Panc1 (cell line): ENCODE results near the gene GAN.

Experiments
- POLR2AphosphoS5 ChIP-seq: IDR thresholded peaks from 2 replicates; pipeline ENCODE4 v1.6.1; 2012; ENCODE audit warnings: mild to moderate bottlenecking, low read depth, low read length, moderate library complexity
- SIN3A ChIP-seq: IDR thresholded peaks from 2 replicates; pipeline ENCODE4 v1.6.1; 2012; ENCODE audit warnings: low read depth, mild to moderate bottlenecking, low read length, moderate library complexity, borderline replicate concordance; ENCODE audit not compliant: insufficient read depth
- TF ChIP-seq, protein P1 (sequence below): fragments of 450-650 bp; IDR thresholded peaks from 2 replicates; pipeline ENCODE4 v1.5.1; 2017; ENCODE audit warnings: mild to moderate bottlenecking
- TF ChIP-seq, protein P2 (sequence below), 2 experiments: IDR thresholded peaks; 2 replicates each; pipeline ENCODE4 v1.6.1; 2011 to 2012; ENCODE audit warnings: low read depth in 2 of 2, control low read depth in 1 of 2, low read length in 1 of 2, mild to moderate bottlenecking in 1 of 2, moderate library complexity in 1 of 2; ENCODE audit not compliant: insufficient read depth in 1 of 2

DNA sequence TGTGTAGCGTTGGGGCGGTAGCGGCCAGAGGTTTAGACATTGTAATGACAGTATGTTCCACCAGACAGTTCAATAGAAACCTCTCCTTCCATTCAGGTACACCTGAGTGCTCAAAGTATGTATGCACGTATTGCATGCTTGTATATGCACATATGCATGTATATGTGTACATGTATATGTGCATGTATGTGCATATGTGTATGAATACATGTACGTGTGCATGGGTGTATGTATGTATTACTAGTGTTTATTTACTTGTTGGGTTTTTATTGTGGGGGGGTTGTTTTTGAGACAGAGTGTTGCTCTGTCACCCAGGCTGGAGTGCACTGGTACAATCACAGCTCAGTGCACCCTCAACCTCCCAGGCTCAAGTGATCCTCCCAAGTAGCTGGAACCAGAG is 46.3 kb upstream of the GAN start:
- TF ChIP-seq, protein P1, sequence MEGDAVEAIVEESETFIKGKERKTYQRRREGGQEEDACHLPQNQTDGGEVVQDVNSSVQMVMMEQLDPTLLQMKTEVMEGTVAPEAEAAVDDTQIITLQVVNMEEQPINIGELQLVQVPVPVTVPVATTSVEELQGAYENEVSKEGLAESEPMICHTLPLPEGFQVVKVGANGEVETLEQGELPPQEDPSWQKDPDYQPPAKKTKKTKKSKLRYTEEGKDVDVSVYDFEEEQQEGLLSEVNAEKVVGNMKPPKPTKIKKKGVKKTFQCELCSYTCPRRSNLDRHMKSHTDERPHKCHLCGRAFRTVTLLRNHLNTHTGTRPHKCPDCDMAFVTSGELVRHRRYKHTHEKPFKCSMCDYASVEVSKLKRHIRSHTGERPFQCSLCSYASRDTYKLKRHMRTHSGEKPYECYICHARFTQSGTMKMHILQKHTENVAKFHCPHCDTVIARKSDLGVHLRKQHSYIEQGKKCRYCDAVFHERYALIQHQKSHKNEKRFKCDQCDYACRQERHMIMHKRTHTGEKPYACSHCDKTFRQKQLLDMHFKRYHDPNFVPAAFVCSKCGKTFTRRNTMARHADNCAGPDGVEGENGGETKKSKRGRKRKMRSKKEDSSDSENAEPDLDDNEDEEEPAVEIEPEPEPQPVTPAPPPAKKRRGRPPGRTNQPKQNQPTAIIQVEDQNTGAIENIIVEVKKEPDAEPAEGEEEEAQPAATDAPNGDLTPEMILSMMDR, result no peak
- TF ChIP-seq SIN3A (no peak), POLR2AphosphoS5 (no peak)
- TF ChIP-seq, protein P2, sequence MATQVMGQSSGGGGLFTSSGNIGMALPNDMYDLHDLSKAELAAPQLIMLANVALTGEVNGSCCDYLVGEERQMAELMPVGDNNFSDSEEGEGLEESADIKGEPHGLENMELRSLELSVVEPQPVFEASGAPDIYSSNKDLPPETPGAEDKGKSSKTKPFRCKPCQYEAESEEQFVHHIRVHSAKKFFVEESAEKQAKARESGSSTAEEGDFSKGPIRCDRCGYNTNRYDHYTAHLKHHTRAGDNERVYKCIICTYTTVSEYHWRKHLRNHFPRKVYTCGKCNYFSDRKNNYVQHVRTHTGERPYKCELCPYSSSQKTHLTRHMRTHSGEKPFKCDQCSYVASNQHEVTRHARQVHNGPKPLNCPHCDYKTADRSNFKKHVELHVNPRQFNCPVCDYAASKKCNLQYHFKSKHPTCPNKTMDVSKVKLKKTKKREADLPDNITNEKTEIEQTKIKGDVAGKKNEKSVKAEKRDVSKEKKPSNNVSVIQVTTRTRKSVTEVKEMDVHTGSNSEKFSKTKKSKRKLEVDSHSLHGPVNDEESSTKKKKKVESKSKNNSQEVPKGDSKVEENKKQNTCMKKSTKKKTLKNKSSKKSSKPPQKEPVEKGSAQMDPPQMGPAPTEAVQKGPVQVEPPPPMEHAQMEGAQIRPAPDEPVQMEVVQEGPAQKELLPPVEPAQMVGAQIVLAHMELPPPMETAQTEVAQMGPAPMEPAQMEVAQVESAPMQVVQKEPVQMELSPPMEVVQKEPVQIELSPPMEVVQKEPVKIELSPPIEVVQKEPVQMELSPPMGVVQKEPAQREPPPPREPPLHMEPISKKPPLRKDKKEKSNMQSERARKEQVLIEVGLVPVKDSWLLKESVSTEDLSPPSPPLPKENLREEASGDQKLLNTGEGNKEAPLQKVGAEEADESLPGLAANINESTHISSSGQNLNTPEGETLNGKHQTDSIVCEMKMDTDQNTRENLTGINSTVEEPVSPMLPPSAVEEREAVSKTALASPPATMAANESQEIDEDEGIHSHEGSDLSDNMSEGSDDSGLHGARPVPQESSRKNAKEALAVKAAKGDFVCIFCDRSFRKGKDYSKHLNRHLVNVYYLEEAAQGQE (IDR thresholded peaks at IDR 0.05; ENCODE audit: insufficient read depth in 1 of 2, low read depth in 2 of 2, low read length in 1 of 2), result no peak
